Heart right ventricle (tissue), 16 donors: ENCODE measurements around the gene HDAC11. TPM values are rescaled to one million over a fixed set of nuclear protein-coding genes. Genes with fewer than 3 reads are reported as not detected.
A peak's percentile ranks its signal among the peaks of the same experiment; 100 is the strongest.
"Not testable (repeated sequence)": the region's sequence is repeated elsewhere in the genome, so short reads cannot be mapped to it uniquely, and the experiment has no call there.

Experiments
- ATAC-seq, 8 donors: fragments of 200-7000 bp; cut with Tn5 transposase; one replicate each; pipeline ENCODE4 v1.9.1; 2020; ENCODE audit warnings: mild to moderate bottlenecking in 8 of 8, moderate library complexity in 8 of 8, moderate number of reproducible peaks in 1 of 8
- DNase-seq, 2 donors: peaks; one replicate each; pipeline ENCODE4 v3.0.0-alpha.2; 2020
- H3K27ac ChIP-seq, 10 donors: fragments of 200-600 bp; sonication (generic) in 2 of 10; one replicate each; pipeline versions ENCODE4 v1.5.0 to v1.8.0; 2020 to 2022; ENCODE audit warnings: mild to moderate bottlenecking in 3 of 10
- H3K27me3 ChIP-seq, 7 donors: fragments of 200-600 bp; one replicate each; pipeline ENCODE4 v1.8.0; 2021 to 2022; ENCODE audit warnings: mild to moderate bottlenecking in 2 of 7
- H3K36me3 ChIP-seq, 9 donors: fragments of 200-600 bp; sonication (generic) in 1 of 9; one replicate each; pipeline versions ENCODE4 v1.5.0 to v1.8.0; 2020 to 2022; ENCODE audit warnings: mild to moderate bottlenecking in 2 of 9
- H3K4me1 ChIP-seq, 9 donors: fragments of 200-600 bp; sonication (generic) in 1 of 9; one replicate each; pipeline versions ENCODE4 v1.5.0 to v1.8.0; 2020 to 2022; ENCODE audit warnings: mild to moderate bottlenecking in 4 of 9
- H3K4me3 ChIP-seq, 10 donors: fragments of 200-600 bp; sonication (generic) in 2 of 10; one replicate each; pipeline versions ENCODE4 v1.5.0 to v1.8.0; 2020 to 2022; ENCODE audit warnings: mild to moderate bottlenecking in 7 of 10, moderate library complexity in 2 of 10
- H3K9me3 ChIP-seq, 11 donors: fragments of 200-600 bp in 10 of 11; sonication (generic) in 2 of 11; one replicate each; pipeline versions ENCODE4 v1.5.0 to v1.8.0; 2013 to 2022; ENCODE audit warnings: mild to moderate bottlenecking in 2 of 11, control low read depth in 1 of 11, moderate library complexity in 1 of 11
- CTCF ChIP-seq, 9 donors: fragments of 200-600 bp; sonication (generic) in 2 of 9; IDR thresholded peaks; one replicate each; pipeline versions ENCODE4 v1.5.0 to v1.8.0; 2021 to 2022; ENCODE audit warnings: antibody characterized with exemption in 9 of 9, mild to moderate bottlenecking in 5 of 9, moderate library complexity in 1 of 9
- WGBS, 2 donors: extraction: QIAGEN DNeasy Blood & Tissue Kit; methylation state at CpG; one replicate each; pipeline ENCODE4 v1.1.7; 2013; ENCODE audit warnings: inconsistent platforms in 1 of 2; 5-methylcytosine and 5-hydroxymethylcytosine counted together
- intact Hi-C, 10 donors: fragments of 100-400 bp; cut with DNase I; formaldehyde crosslinking; loops; one replicate each; pipeline versions ENCODE4 v1.11.1 to v1.14.2; 2022
- long read RNA-seq, 3 donors: library from polyadenylated mRNA; unstranded; transcript quantifications; one replicate each; pipeline ENCODE4 v2.0.0, GENCODE V29; 2020 to 2021
- polyA plus RNA-seq, 2 donors: library from polyadenylated mRNA; stranded (reverse); fragments of 200-250 nt; gene quantifications; one replicate each; pipeline ENCODE4 v1.2.3, GENCODE V29; 2013
- total RNA-seq, 10 donors: library from RNA; stranded (reverse); fragmentation: NEBNext Ultra II Directional in 3 of 10; extraction: Animal tissue kit (Norgen Biotek cat#: 25700) in 3 of 10; gene quantifications; one replicate each; pipeline versions ENCODE4 v1.2.1 to v1.2.4, GENCODE V29; 2021 to 2023
- donor health status: Arrhythmogenic right ventricular cardiomyopathy.
- donor health status: ischemic (EF 13 %, LVEDD 7.1; RV severe dilation, severe dysfunction).
- donor health status: healthy with polysubstance abuse.
- donor health status: DM: no; HTN: yes; CAD: no.
- donor health status: DM: no; HTN: no; CAD: no.
- donor health status: ischemic (EF 25% LVEDD 6.9; RV normal size, moderate dysfunction).
- donor health status: ischemic (EF 25% LVEDD 5.7; RV mildly dilated, moderate dysfunction).
- donor health status: healthy.
- donor health status: DM: yes; HTN: yes; CAD: no.
- donor health status: Ischemic cardiomyopathy.
- donor health status: ischemic (EF 35%, LVEDD 5.7; RV mildly dilated, moderate dysfunction).
- donor health status: nonischemic (EF 11% LVEDD 7.7; RV severe dilation, severe dysfunction).
- donor health status: DM: yes; HTN: yes; CAD: no.
- donor health status: PGD.
- donor health status: ischemic (EF 29% LVEDD 5.4; RV normal size, mild dysfunction).
- donor health status: nonischemic (EF 23%, LVEDD 6.1; RV moderate dilation, normal function).

Gene HDAC11
- total RNA-seq (10 to 100 TPM; 26.6 to 46.0 (median 33.7) TPM), polyA plus RNA-seq (10 to 100 TPM; 15.9 to 21.7 TPM)
- long read RNA-seq, donor 1, transcript HDAC11-201 (10 exons, 2,960 nt), result major isoform, 46 of 113 reads
- long read RNA-seq, donor 1, transcript HDAC11-203 (7 exons, 1,018 nt), result minor isoform, 7 of 113 reads
- long read RNA-seq, donor 1, transcript HDAC11-213 (9 exons, 2,766 nt), result minor isoform, 11 of 113 reads
- long read RNA-seq, donor 1, partial matches to known transcripts, result 19 of 113 reads
- long read RNA-seq, donor 1, other reads (novel, unspliced or antisense), result 26 of 113 reads
- long read RNA-seq, donor 2, transcript HDAC11-201 (10 exons, 2,960 nt), result major isoform, 77 of 161 reads
- long read RNA-seq, donor 2, transcript HDAC11-213 (9 exons, 2,766 nt), result minor isoform, 17 of 161 reads
- long read RNA-seq, donor 2, partial matches to known transcripts, result 9 of 161 reads
- long read RNA-seq, donor 2, other reads (novel, unspliced or antisense), result 52 of 161 reads
- long read RNA-seq, donor 3, transcript HDAC11-213 (9 exons, 2,766 nt), result minor isoform, 19 of 137 reads
- long read RNA-seq, donor 3, transcript HDAC11-201 (10 exons, 2,960 nt), result major isoform, 70 of 137 reads
- long read RNA-seq, donor 3, partial matches to known transcripts, result 20 of 137 reads
- long read RNA-seq, donor 3, other reads (novel, unspliced or antisense), result 23 of 137 reads

GRCh38 chr3:13479582-13480339 is at the start of gene HDAC11:
Gene HDAC11 (plus strand): TSS chr3:13480306. CDS start chr3:13480348, 42 bp downstream.
- WGBS, 2 donors, result 0 to 1% methylated on average over 54 to 67 of the region's 67 CpGs
- H3K4me3 ChIP-seq, result peak within 1 kb of the TSS; percentile 49 to 91 (median 84)
- peak in 7 of 9 donors; percentile 35 to 56 (median 45) for TF ChIP-seq CTCF (IDR thresholded peaks at IDR 0.05)
- H3K36me3 ChIP-seq, result peaks cover 0 to 9% (median 0%) of the 10 kb centered on the region in 9 donors
- DNase-seq, result peak; percentile 99 to 100
- peak within 1 kb of the TSS; percentile 72 to 98 (median 94) for H3K27ac ChIP-seq
- H3K4me1 ChIP-seq, result peaks cover 0 to 28% (median 19%) of the 10 kb centered on the region in 9 donors
- intact Hi-C loops, result loop anchor here in 1 of 10 donors (2.0 kb wide), 1 partner anchor 27 kb away; no protein-coding TSS in a partner anchor
- H3K9me3 ChIP-seq, result no peaks in the 10 kb centered on the region
- peak; percentile 97 to 99 (median 99) for ATAC-seq
- no peaks in the 10 kb centered on the region for H3K27me3 ChIP-seq

- H3K27me3 ChIP-seq, ATAC-seq, H3K4me3 ChIP-seq, H3K4me1 ChIP-seq, intact Hi-C loops, H3K27ac ChIP-seq, DNase-seq, H3K36me3 ChIP-seq: not testable (repeated sequence)
- WGBS, 2 donors, result 58 to 72% methylated on average over 2 of the region's 2 CpGs
- peaks cover 0 to 11% (median 0%) of the 10 kb centered on the region in 11 donors for H3K9me3 ChIP-seq
Observed at GRCh38 chr3:13430411-13430875, 49.7 kb upstream of the HDAC11 start.

GRCh38 chr3:13432093-13432492 is 48.0 kb upstream of the HDAC11 start:
- no peak for DNase-seq
- no peak for ATAC-seq
- Histone ChIP-seq H3K4me3 (no peak overlapping the region), H3K36me3 (no peaks in the 10 kb centered on the region), H3K4me1 (no peaks in the 10 kb centered on the region), H3K27me3 (peaks cover 0 to 8% (median 0%) of the 10 kb centered on the region in 7 donors), H3K27ac (no peak overlapping the region), H3K9me3 (peaks cover 0 to 11% (median 0%) of the 10 kb centered on the region in 11 donors)
- intact Hi-C loops, result no loop called here
- WGBS, 2 donors, result 89 to 98% methylated on average over 1 of the region's 1 CpG
- no peak for TF ChIP-seq CTCF (IDR thresholded peaks at IDR 0.05)

- Histone ChIP-seq H3K4me1 (no peaks in the 10 kb centered on the region), H3K27me3 (peaks cover 0 to 10% (median 0%) of the 10 kb centered on the region in 7 donors), H3K4me3 (no peak overlapping the region), H3K27ac (no peak overlapping the region), H3K36me3 (no peaks in the 10 kb centered on the region), H3K9me3 (peaks cover 0 to 11% (median 0%) of the 10 kb centered on the region in 11 donors)
- intact Hi-C loops, result no loop called here
- 76 to 86% methylated on average over 5 of the region's 5 CpGs for WGBS, 2 donors
- no peak for TF ChIP-seq CTCF (IDR thresholded peaks at IDR 0.05)
- no peak for DNase-seq
- no peak for ATAC-seq
Observed at GRCh38 chr3:13433912-13434311, 46.2 kb upstream of the HDAC11 start.

GRCh38 chr3:13436213-13436612 is 43.9 kb upstream of the HDAC11 start:
- H3K4me1 ChIP-seq, ATAC-seq, intact Hi-C loops, DNase-seq, H3K27ac ChIP-seq, H3K4me3 ChIP-seq, H3K36me3 ChIP-seq: not testable (repeated sequence)
- 85 to 87% methylated on average over 4 of the region's 4 CpGs for WGBS, 2 donors
- Histone ChIP-seq H3K27me3 (peaks cover 0 to 15% (median 3%) of the 10 kb centered on the region in 7 donors), H3K9me3 (peaks cover 0 to 11% (median 0%) of the 10 kb centered on the region in 11 donors)
